ENCODE results near the gene RBM26.
"Not testable (repeated sequence)": the region's sequence is repeated elsewhere in the genome, so short reads cannot be mapped to it uniquely, and the experiment has no call there.

RBM26 gene

DNA sequence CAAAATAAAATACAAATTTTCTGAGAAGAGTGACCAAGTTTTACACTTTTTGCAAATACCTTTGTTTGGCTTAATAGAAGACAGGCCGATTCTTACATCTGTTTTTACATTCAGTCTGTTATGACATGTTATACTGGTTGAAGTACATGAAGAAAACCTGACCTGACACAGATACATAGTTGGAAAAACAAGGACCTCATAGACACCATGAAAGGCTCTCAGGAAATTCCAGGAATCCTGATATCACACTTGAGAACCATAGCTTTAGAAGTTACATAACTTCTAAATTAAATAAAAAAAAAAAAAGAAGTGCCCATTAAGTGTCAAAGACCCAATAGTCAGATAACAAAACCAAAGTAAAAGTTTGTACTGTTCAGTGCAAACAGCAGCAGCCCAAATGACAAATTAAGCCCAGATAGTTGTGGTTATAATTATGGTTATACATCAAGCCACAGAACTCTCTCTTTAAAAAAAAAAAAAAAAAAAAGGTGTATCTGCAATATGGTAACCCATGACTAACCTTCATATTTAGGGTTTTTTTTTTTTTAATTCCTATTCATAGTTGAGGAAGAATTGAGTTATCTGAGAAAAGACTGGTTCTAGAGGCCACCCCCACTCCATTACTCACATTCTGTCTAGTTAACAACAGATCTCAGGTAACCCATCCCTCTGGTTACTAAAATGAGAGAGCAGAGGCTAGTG is 19.8 kb downstream of the RBM26 start:
- DNase-seq, result no peak

GRCh38 chr13:79385694-79386093 is 20.4 kb downstream of the RBM26 start:
- DNase-seq, result no peak

DNA sequence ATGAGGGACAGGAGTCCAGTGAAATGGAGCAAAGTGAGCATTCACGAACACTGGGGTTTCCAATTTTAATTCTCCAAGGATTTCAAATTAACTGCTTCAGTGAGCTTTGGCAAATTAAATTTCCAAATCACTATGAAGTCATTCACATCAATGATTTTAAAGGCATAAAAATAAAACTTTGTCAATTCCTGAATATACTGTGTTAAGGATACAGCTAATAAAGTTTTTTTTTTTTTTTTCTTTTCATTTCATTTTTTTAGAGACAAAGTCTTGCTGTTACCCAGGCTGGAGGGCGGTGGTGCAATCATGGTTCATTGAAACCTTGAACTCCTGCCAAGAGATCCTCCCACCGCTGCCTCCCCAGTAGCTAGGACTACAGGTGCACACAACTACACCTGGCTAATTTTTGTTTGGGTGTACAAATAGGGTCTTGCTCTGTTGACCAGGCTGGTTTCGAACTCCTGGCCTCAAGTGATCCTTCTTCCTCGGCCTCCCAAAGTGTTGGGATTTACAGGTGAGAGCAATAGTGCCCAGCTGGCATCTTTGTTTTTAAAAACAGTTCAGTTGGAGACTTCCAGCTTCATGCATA is 21.9 kb downstream of the RBM26 start:
- no peak for DNase-seq

DNA sequence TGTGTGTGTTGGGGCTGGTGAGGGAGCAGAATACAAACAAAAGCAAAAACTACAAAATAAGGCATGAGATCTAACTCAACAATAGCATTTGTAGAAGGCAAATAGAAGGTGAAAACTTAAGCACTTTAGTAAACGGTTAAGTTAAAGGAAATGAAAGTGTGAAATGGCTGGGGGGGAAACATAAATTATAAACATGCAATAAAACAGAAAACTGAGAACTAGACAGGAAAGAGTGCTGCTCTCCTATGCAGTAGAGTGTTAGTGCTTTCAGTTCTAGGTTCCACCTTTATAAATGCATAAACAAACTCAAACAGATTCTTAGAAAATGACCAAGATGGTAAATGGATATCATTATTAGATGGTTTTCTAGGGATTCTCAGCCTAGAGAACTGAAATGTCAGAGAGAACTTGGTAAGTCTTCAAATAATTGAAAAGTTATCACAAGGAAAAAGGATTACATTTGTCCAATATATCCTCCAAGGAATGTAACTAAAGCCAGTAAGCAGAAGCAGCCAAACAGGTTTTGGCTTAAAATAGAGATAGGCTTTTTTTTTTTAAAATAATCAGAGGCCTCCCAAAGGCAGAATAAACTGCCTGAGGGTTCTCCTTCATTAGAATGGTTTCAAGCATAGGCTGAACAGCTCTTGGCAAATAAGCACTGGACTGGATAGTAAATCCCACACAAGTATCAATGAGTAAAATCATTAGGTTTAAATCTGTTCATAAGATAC is 23.3 kb downstream of the RBM26 start:
- no peak for DNase-seq

GRCh38 chr13:79380997-79381396 is 25.1 kb downstream of the RBM26 start:
- no peak for DNase-seq

DNA sequence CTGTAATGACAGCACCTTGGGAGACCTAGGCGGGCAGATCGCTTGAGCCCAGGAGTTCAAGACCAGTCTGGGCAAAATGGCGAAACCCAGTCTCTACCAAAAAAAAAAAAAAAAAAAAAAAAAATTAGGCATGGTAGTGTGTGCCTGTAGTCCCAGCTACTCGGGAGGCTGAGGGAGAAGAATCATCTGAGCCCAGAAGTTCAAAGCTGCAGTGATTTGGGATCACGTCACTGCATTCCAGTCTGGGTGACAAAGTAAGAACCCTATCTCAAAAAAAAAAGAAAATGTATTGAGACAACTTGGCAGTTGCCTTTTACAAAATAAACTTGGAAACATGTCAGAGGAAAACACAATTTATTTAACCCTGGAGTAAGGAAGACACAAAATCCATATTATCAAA is 26.8 kb downstream of the RBM26 start:
- no peak for DNase-seq

GRCh38 chr13:79376843-79377242 is 29.2 kb downstream of the RBM26 start:
- no peak for DNase-seq

DNA sequence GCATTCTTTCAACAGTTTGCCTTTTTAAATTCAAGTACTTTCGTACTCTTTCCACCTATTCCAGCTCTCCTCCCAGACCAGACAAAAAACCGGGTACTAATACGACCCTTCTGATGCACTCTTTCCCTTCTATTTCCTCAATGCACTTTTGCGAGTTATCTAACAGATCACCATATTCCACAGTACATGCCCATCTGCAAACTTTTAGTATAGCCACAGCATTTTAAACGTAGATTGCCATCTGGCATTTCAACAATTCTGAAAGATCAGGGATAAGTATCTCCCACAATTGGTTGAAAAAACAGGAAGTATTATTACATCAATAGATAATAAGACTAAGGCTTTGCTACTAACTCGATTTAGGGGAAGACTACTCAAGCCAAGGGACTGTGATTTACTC is 31.5 kb downstream of the RBM26 start:
- no peak for DNase-seq

GRCh38 chr13:79373916-79374315 is 32.1 kb downstream of the RBM26 start:
- DNase-seq, result no peak

DNA sequence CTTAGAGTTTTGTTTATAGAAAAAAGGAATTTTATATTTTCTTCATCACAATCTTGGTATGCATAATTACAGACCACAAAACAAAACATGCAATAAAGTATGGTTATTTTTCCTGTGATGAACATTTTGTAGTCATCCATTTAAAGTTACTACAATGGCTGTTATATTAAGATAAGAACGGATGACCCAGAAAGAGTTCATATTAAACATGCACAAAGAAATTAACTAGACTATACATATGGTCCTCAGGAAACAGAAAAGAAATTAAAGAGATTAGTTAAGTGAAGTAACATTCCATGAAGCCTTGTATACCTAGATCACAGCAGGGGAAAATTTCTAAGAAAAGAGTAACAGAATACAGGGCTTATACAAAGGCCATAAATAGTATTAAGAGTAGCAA is 36.8 kb downstream of the RBM26 start:
- no peak for DNase-seq

DNA sequence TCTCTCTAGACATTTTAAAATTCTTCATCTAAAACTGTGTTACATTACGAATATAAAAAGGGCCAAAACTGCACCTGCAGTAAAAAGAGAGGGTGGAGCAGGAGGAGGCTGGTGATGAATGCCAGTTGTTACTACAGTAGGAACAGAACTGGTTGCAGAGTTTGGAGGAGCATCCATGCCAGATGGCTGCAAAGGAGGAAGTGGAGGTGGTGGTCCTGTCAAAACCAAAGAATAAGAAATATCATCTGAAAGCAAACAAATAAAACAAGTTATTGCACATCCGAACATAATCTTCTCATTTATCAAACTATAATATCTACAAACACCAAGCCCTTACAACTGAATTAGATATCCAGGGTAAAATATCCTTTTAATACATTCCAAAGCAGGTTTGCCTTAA is 40.1 kb downstream of the RBM26 start:
- no peak for DNase-seq

- DNase-seq, result no peak
These were observed 44.8 kb downstream of the RBM26 start for GRCh38 chr13:79361299-79361698.

DNA sequence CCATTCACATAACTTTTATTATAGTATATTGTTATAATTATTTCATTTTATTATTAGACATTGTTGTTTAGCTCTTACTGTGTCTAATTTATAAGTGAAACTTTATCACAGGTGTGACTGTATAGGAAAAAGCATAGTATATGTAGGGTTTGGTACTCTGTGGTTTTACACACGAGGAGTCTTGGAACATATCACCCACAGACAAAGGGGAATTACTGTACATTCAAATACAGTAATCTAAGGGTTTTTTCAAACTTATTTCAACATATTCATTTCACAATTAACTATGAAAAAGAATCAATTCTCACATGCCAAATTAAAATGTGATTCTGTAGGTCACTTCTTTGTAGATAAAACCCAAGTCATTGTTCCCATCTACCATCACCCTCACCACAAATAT is 46.0 kb downstream of the RBM26 start:
- no peak for DNase-seq

DNA sequence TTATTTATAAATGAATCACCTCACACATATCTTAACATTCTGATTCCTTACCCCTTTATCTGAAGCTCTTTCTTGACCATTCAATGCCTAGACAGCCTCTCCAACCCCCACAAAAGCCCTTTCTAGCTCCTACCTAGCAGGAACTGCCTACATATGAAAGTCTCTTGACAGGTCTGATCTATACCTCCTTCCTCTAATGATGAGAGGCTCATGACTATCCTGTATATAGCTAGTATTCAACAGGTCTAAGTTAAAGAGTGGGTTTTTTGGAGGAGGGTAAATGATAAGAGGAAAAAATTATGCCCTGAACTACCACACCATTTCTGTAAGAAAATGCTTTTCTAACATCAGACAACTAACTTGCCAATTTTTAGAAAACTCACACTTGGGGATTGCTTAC is 47.0 kb downstream of the RBM26 start:
- no peak for DNase-seq

DNA sequence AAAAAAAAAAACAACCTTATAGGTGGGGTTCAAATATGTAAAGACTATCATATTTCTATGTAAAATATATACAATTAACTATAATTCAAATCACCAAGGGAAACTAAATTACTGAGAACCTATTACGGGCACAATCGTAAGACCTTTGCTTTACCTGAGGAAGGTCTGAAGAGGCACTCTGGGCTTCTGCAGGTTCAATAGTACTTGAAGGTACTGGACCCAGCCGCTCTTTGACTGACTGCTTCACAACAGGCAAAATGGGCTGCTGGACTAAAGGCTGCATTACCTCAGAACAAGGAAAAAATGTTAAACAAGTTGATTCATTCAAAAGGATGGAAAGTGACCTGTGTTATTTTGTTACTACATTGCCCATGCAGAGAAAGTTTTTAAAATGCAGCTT is 51.8 kb downstream of the RBM26 start:
- no peak for DNase-seq

- DNase-seq, result no peak
These were observed 52.4 kb downstream of the RBM26 start for GRCh38 chr13:79353693-79354092.

DNA sequence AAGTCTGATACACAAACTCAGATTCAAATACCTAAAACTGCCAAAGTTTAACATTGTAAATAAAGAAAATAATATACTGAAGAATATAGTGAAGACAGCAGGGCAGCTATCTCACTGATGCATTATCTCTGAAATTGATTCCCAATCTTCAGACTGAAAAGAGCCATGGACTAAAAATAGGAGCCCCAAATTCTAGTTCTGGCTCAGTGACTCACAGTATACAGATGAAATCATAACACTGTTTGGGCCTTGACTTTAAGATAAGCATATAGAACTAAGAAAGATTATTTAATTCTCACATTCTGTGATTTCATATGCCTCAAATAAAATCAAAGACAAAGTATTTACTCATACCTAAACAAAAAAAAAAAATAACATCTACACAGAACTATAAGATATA is 53.9 kb downstream of the RBM26 start:
- DNase-seq, result no peak

DNA sequence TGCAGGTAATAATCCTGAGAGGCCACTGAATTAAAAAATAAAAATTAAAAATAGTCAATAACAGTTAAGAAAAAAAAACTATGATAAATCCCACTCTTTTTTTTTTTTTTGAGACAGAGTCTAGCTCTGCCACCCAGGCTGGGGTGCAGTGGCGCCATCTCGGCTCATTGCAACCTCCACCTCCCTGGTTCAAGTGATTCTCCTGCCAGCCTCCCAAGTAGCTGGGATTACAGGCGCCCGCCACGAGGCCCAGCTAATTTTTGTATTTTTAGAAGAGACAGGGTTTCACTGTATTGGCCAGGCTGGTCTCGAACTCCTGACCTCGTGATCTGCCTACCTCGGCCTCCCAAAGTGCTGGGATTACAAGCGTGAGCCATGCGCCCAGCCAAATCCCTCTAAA is 56.4 kb downstream of the RBM26 start:
- DNase-seq, result not testable (repeated sequence)

- DNase-seq, result no peak
These were observed 57.0 kb downstream of the RBM26 start for GRCh38 chr13:79349011-79349410.

DNA sequence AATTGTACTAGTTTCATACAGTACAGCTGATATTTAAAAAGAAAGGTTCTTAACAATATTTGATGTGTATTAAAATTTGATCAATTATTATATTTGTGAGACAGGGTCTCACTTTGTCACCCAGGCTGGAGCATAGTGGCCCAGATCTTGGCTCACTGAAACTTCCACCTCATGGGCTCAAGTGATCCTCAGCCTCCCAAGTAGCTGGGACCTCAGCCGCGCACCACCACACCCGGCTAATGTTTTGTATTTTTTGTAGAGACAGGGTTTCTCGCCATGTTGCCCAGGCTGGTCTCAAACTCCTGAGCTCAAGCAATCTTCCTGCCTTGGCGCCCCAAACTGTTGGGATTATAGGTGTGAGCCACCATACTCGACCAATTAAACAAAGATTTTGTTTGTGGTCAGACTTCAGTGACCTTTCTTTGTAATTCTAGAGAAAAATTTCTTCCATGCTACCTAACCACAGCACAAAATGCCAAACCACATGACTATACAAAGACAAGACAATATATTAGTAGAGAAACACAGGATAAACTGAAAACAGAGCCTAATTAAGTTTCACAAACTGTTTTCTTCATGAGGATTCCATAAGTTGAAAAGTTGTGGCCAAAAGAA is 59.6 kb downstream of the RBM26 start:
- DNase-seq, result no peak

- DNase-seq, result no peak
These were observed 64.9 kb downstream of the RBM26 start for GRCh38 chr13:79341202-79341601.

GRCh38 chr13:79340490-79340889 is 65.6 kb downstream of the RBM26 start:
- no peak for DNase-seq

DNA sequence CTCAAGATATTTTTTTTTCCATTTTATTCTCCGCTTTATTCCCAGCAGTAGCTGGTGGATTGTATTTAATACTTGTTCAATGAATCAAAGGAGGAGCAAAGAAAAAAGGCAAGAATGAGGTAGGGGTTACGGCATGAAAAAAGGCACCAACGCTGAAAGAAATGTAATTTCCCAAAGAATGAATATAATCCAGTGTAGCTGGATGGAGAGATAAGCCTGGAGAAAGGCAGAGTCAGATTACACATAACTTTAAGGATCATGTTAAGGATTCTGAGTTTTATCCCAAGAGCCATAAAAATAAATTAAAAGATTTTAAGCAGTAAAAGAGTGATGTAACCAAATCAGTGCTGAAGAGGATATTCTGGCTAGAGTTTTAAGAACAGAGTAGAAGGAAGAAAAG is 67.7 kb downstream of the RBM26 start:
- DNase-seq, result no peak

DNA sequence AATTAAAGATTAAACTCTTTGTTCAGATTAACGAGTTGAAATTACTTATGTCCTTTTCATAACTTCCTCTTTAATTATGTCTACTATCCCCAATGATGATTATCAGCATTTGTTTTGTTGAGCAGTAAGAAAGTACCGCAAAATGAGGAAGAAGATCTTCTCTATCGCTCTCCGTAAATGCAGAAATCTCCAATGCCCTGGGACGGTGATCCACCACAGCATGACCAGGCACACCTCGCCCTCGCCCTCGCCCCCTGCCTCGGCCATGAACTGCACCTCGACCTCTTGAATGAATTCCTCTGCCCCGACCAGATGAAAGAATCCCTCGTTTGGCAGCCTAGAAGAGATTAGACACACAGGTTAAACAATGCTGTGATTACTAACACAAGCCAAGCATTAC is 69.1 kb downstream of the RBM26 start:
- no peak for DNase-seq

Measured in NCI-H1092 treated with DMSO at 0.1 percent for 48 hours (cell line).